Measurements from ENCODE around the gene IQSEC1. TPM values are rescaled to one million over a fixed set of nuclear protein-coding genes. Genes with fewer than 3 reads are reported as not detected.

The IQSEC1 gene
- total and polyA plus RNA-seq, 9 of the 15 experiments (the other 6 are each of a cell fraction or from before 2014, with no cell fraction given), result 0.56 to 39.0 (median 6.8) TPM

GRCh38 chr3:13007251-13007941 lies 65.8 kb downstream of the IQSEC1 start (continued):
- TF ChIP-seq ILK (tag; IDR thresholded peaks at IDR 0.05; ENCODE audit: borderline replicate concordance, low read depth) (no peak), CHCHD3 (CRISPR knock-in tag; IDR thresholded peaks at IDR 0.05) (no peak), KLF1 (tag; IDR thresholded peaks at IDR 0.05) (no peak), ZNF24 (IDR thresholded peaks at IDR 0.05) (no peak)

DNA sequence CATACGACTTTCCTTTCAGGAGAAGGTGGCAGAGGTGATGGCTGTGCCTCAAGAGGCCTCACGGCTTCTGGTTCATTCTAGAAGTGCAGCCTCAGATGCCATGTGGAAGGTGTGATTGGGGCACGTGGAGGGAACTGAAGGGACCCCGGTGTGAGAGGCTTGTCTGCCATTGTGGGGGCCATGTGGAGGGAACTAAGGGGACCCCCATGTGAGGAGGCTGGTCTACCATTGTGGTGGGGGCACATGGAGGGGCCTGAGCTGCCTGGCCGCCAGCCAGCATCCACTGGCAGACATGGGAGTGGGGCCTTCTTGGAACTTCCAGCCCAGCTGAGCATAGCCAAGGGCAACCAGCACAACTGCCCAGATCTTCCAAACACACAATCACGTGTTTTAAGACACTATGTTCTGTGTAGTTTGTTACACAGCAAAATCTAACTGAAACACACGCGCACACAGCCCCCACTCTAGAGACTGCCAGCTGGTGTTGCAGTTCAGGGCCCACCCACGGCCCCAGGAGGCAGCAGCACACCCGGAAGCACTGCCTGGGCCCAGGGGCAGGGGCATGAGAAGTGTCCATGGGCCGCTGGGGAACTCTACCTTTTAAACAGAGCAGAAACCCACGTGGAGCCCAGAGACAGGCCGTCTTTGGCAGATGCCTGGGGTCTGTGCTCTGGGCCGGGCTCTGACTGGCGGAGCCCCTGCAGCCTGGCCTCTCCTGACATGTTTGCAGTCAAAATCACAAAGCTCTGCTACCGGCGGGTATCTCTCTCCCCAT lies 66.8 kb downstream of the IQSEC1 start:
- no peak overlapping the region for H3K4me2 ChIP-seq (ENCODE audit: insufficient read depth, low read length)
- DNase-seq (ENCODE audit: extremely low read depth in 1 of 4, low spot score in 3 of 4) (no peak), FAIRE-seq (no peak), ATAC-seq (no peak)
- no peaks in the 10 kb centered on the region for H3K9me3 ChIP-seq (replicated peaks; ENCODE audit: control insufficient read depth, insufficient read depth, low read depth, low read length)
- ChIA-PET CTCF (ENCODE audit: low intra/inter-chr PET ratio) (no interaction called here), POLR2A (interaction anchor here (1.5 to 2.7 kb wide), 4 partner anchors 7 to 24 kb away, joined by 4 to 18 read pairs (median 8); no protein-coding TSS in a partner anchor)
- H3K27me3 ChIP-seq (ENCODE audit: control insufficient read depth in 2 of 2, insufficient read depth in 2 of 2, low read length in 2 of 2), result no peaks in the 10 kb centered on the region
- H3K9ac ChIP-seq (ENCODE audit: insufficient read depth in 1 of 2, low read depth in 2 of 2, low read length in 2 of 2), result peak overlapping the region in 1 of 2 experiments; percentile 70; a peak in 2 of 4 replicates
- no peak overlapping the region for H3K4me3 ChIP-seq
- in situ Hi-C loops (cut with MboI) (no loop called here), intact Hi-C loops (cut with micrococcal nuclease) (no loop called here)
- H2AFZ ChIP-seq (ENCODE audit: low read depth, low read length), result no peak overlapping the region
- no peaks in the 10 kb centered on the region for H3K79me2 ChIP-seq (ENCODE audit: control insufficient read depth, insufficient read depth, low read length)
- H3K27ac ChIP-seq (ENCODE audit: extremely low read depth, low read depth, low read length), result no peak overlapping the region
- H3K36me3 ChIP-seq (ENCODE audit: control insufficient read depth, insufficient read depth, low read length), result no peaks in the 10 kb centered on the region
- 69% methylated on average over 17 of the region's 17 CpGs for WGBS (ENCODE audit: insufficient coverage, low coverage, missing lambda C conversion rate)
- TF ChIP-seq NFIC (IDR thresholded peaks at IDR 0.05), result peak; percentile 32; the same call in 1 of the 2 replicates
- no peak for TF ChIP-seq EP400 (IDR thresholded peaks at IDR 0.05)
- peak; percentile 49; the same call in 1 of the 2 replicates for TF ChIP-seq ZNF511 (CRISPR knock-in tag; IDR thresholded peaks at IDR 0.05)
- no TSS peak for BruUV-seq (replicated peaks)
- peaks cover 68 to 70% of the 10 kb centered on the region in 2 experiments for H3K4me1 ChIP-seq (replicated peaks in 1 of 2; ENCODE audit: control insufficient read depth in 2 of 2, insufficient read depth in 2 of 2, low read length in 2 of 2)
- H3K9me1 ChIP-seq (ENCODE audit: control insufficient read depth, insufficient read depth, low read length), result no peaks in the 10 kb centered on the region
- H4K20me1 ChIP-seq (replicated peaks; ENCODE audit: control insufficient read depth, insufficient read depth, low read length), result 0 out of 2 replicates have a peak, but pooled peaks cover 4% of the 10 kb centered on the region
